Chondrocyte (in vitro differentiated cells): ENCODE measurements around the gene TOP3B. TPM values are rescaled to one million over a fixed set of nuclear protein-coding genes. Genes with fewer than 3 reads are reported as not detected.

Source experiments
- DNase-seq: peaks from one replicate; pipeline ENCODE4 v3.0.0; 2021; ENCODE audit warnings: mixed read lengths, low spot score
- H3K27ac Mint-ChIP-seq: one replicate; pipeline ENCODE4 v1.8.0; 2021; ENCODE audit warnings: mild to moderate bottlenecking, moderate library complexity, mixed read lengths; ENCODE audit not compliant: unreplicated experiment
- H3K27me3 Mint-ChIP-seq: 2 replicates; pipeline ENCODE4 v1.8.0; 2021; ENCODE audit warnings: low read depth, mixed read lengths
- H3K36me3 Mint-ChIP-seq: 2 replicates; pipeline ENCODE4 v1.8.0; 2021; ENCODE audit warnings: low read depth, mixed read lengths
- H3K4me1 Mint-ChIP-seq: 2 replicates; pipeline ENCODE4 v1.8.0; 2021; ENCODE audit warnings: low read depth, mild to moderate bottlenecking, mixed read lengths
- H3K4me3 Mint-ChIP-seq: one replicate; pipeline ENCODE4 v1.8.0; 2021; ENCODE audit warnings: mild to moderate bottlenecking, moderate library complexity, mixed read lengths; ENCODE audit not compliant: unreplicated experiment
- H3K9me3 Mint-ChIP-seq: 2 replicates; pipeline ENCODE4 v1.8.0; 2021; ENCODE audit warnings: low read depth, mixed read lengths
- total RNA-seq: library from RNA; stranded (reverse); gene quantifications from 3 replicates; pipeline ENCODE4 v1.2.1, GENCODE V29; 2021
- TF ChIP-seq, protein P1 (sequence below): fragments of 200-600 bp; sonication (generic); IDR thresholded peaks from 2 replicates; pipeline ENCODE4 v1.5.0; 2021; ENCODE audit warnings: antibody characterized with exemption, mild to moderate bottlenecking, moderate library complexity

Gene TOP3B
- total RNA-seq, 1 donor from 2014 or later = 25.8 TPM

DNA sequence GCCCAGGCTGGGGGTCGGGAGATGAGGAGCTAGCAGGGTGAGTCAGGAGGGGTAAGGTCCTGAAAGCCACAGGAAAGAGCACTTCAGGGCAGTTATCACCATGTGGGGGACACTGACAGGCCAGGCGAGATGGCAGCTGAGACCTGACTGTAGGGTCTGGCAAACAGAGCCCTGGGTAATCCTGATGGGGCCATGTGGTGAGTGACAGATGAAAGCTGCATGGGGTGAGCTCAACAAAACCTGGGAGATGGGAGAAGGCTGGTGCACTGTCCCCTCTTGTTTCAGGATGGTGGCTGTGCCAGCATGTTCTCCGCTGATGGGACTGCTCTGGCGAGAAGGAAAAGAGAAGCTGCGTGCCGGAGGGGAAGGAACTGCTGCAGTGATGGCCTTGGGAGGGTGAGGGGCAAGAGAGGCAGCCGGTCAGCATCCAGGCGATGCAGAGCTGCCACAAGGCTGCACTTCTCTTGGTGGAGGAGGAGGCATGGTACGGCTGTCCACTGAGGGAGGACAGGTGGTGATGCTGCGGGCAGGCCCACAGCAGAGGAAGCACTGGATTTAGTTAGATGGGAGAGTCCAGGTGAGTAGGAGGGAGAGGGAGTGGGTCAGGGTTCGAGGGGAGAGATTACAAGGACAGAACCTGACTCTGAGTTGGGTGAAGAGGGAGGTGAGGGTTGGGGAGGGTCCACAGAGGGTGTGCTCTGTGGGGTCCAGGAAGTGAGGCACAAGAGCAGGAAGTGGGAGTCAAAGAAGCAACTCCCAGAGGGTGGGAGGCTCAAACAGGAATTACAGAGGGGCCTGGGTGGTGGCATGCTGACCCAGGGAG, 3.8 kb downstream of the TOP3B start:
- no peaks in the 10 kb centered on the region for H3K9me3 Mint-ChIP-seq
- no peak for DNase-seq
- peaks cover 11% of the 10 kb centered on the region for H3K36me3 Mint-ChIP-seq
- no peak overlapping the region for H3K4me3 Mint-ChIP-seq
- no peaks in the 10 kb centered on the region for H3K27me3 Mint-ChIP-seq
- TF ChIP-seq, protein P1, sequence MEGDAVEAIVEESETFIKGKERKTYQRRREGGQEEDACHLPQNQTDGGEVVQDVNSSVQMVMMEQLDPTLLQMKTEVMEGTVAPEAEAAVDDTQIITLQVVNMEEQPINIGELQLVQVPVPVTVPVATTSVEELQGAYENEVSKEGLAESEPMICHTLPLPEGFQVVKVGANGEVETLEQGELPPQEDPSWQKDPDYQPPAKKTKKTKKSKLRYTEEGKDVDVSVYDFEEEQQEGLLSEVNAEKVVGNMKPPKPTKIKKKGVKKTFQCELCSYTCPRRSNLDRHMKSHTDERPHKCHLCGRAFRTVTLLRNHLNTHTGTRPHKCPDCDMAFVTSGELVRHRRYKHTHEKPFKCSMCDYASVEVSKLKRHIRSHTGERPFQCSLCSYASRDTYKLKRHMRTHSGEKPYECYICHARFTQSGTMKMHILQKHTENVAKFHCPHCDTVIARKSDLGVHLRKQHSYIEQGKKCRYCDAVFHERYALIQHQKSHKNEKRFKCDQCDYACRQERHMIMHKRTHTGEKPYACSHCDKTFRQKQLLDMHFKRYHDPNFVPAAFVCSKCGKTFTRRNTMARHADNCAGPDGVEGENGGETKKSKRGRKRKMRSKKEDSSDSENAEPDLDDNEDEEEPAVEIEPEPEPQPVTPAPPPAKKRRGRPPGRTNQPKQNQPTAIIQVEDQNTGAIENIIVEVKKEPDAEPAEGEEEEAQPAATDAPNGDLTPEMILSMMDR = no peak
- H3K4me1 Mint-ChIP-seq = peaks cover 21% of the 10 kb centered on the region
- no peak overlapping the region for H3K27ac Mint-ChIP-seq

DNA sequence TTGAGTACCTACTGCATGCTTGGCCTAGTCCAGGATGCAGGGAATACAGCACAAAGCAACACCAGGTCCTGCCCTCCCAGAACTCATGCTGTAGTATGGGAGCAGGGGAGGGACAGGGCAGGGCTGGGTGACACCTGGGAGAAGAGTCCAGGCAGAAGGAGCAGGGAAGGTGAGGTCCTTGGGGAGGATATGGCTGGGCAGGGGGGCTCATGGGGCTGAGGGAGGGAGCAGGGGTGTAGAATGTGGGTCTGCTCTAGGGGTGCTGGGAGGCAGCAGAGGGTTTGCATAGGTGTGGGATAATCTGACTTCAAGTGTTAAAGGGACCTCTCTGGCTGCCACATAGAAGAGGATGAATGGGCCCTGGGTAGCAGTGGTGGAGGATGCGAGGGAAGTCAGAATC, 4.8 kb downstream of the TOP3B start:
- no peak overlapping the region for H3K27ac Mint-ChIP-seq
- TF ChIP-seq, protein P1 = no peak
- no peak overlapping the region for H3K4me3 Mint-ChIP-seq
- peaks cover 13% of the 10 kb centered on the region for H3K36me3 Mint-ChIP-seq
- no peak for DNase-seq
- peaks cover 21% of the 10 kb centered on the region for H3K4me1 Mint-ChIP-seq
- no peaks in the 10 kb centered on the region for H3K27me3 Mint-ChIP-seq
- H3K9me3 Mint-ChIP-seq = no peaks in the 10 kb centered on the region

DNA sequence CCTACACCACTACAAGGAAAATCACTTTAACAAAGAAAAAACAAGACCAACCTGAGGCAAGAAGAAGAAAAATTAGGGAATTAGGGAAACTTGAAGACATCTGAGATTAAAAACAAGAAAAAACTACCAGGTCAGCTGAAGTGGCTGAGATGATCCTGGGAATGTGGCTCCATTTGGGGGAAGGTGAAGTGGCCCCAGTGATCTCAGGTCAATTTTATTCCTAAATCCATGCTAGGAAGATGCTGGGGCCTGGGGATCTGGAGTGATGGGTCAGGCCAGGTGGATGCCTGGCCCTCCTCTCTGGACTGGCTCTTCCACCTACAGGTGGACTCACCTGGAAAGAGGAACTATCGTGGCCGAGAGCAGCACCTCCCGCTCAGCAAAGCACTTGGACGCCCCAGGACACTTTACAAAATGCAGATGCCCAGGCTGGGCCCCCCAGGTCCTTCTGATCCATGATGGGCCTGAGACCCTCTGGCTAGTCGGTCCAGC, 6.7 kb downstream of the TOP3B start:
- Mint-ChIP-seq H3K27me3 (no peaks in the 10 kb centered on the region), H3K4me3 (no peak overlapping the region), H3K4me1 (peaks cover 4% of the 10 kb centered on the region), H3K36me3 (peaks cover 18% of the 10 kb centered on the region), H3K27ac (no peak overlapping the region), H3K9me3 (no peaks in the 10 kb centered on the region)
- no peak for DNase-seq
- TF ChIP-seq, protein P1 = no peak

DNA sequence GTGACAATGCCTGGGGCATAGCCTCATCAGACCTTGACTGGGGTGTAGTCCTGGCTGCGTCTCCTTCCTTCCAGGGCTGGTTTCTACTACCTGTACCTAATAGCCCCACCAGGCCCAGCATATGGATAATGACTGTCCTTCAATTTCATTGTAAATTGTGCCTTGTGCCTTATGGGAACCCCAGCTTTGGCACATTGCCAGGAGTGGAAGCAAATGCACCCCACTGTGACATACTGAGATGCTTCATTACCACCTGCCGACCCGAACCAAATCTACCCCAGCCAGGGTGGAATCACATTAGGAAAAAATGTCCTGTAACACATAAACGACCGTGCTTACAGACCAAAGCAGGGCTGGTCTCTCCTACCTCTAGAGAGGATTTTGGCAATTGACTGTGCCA, 7.3 kb downstream of the TOP3B start:
- Mint-ChIP-seq H3K36me3 (peaks cover 22% of the 10 kb centered on the region), H3K4me1 (no peaks in the 10 kb centered on the region), H3K27ac (no peak overlapping the region), H3K27me3 (no peaks in the 10 kb centered on the region), H3K4me3 (no peak overlapping the region), H3K9me3 (no peaks in the 10 kb centered on the region)
- TF ChIP-seq, protein P1 = no peak
- DNase-seq = no peak

DNA sequence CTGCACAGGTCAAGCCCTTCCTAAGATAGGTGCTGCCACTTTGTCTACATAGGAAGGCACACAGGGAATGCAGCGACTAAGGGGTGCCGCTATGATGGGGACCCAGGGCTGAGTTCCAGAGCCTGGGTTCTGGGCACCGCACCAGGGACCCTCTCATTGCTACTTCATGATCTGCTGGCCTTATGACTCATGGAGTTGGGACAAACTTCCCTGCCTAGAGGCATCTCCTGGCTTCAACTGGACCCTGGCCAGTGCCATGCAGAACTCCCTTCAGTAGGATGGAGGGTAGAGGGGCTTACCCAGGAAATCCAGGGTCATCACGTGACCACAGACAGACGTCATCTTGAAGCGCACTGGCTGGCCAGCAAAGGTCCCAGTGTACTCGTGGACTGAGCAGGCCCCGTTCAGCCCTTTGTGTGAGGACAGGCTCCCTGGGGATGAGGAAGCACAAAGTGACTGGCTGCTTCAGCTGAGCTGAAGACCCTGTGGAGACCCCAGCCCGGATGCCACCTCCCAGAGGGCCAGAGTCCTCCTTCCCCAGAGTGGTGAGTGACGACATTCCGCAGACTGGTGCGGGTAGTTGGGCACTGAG, 8.4 kb downstream of the TOP3B start:
- Mint-ChIP-seq H3K36me3 (peaks cover 22% of the 10 kb centered on the region), H3K27me3 (no peaks in the 10 kb centered on the region), H3K27ac (no peak overlapping the region), H3K4me1 (no peaks in the 10 kb centered on the region), H3K9me3 (no peaks in the 10 kb centered on the region), H3K4me3 (no peak overlapping the region)
- TF ChIP-seq, protein P1 = no peak
- no peak for DNase-seq
